Measurements from ENCODE around the gene TRPM4.

Gene TRPM4

GRCh38 chr19:49188626-49189200 lies 31.1 kb downstream of the TRPM4 start:
- H3K9me3 ChIP-seq (ENCODE audit: severe bottlenecking) = peaks cover 3% of the 10 kb centered on the region
- H3K4me3 ChIP-seq (ENCODE audit: low read depth, low read length) = no peak overlapping the region
- DNase-seq = no peak
- H3K27me3 ChIP-seq (ENCODE audit: insufficient read depth, low read depth, severe bottlenecking) = no peaks in the 10 kb centered on the region
- TF ChIP-seq, protein P1, sequence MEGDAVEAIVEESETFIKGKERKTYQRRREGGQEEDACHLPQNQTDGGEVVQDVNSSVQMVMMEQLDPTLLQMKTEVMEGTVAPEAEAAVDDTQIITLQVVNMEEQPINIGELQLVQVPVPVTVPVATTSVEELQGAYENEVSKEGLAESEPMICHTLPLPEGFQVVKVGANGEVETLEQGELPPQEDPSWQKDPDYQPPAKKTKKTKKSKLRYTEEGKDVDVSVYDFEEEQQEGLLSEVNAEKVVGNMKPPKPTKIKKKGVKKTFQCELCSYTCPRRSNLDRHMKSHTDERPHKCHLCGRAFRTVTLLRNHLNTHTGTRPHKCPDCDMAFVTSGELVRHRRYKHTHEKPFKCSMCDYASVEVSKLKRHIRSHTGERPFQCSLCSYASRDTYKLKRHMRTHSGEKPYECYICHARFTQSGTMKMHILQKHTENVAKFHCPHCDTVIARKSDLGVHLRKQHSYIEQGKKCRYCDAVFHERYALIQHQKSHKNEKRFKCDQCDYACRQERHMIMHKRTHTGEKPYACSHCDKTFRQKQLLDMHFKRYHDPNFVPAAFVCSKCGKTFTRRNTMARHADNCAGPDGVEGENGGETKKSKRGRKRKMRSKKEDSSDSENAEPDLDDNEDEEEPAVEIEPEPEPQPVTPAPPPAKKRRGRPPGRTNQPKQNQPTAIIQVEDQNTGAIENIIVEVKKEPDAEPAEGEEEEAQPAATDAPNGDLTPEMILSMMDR (IDR thresholded peaks at IDR 0.05; ENCODE audit: low read depth, low read length) = no peak
- H3K27ac ChIP-seq = no peak overlapping the region
- peaks cover 21% of the 10 kb centered on the region for H3K36me3 ChIP-seq

DNA sequence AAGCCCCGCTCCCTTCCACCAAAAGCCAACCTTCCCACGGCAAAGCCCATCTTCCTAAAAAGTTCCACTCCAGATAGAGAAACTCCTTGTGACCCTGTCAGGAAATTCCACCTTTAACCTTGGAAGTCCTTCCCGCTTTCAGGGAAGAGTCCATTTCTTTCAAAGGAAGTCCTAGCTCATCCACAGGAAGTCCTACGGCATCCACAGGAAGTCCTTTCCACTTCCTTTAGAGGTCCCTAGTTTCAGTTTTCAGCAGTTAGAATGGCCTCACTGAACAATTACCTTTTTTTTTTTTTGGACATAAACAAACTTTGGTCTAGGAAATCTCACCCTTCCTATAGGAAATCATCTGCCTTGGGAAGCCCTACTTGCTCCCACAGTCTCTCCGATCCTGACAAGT lies 31.7 kb downstream of the TRPM4 start:
- DNase-seq = no peak
- Histone ChIP-seq H3K27ac (no peak overlapping the region), H3K4me3 (ENCODE audit: low read depth, low read length) (no peak overlapping the region), H3K9me3 (ENCODE audit: severe bottlenecking) (peaks cover 3% of the 10 kb centered on the region), H3K27me3 (ENCODE audit: insufficient read depth, low read depth, severe bottlenecking) (no peaks in the 10 kb centered on the region), H3K36me3 (peaks cover 21% of the 10 kb centered on the region)
- TF ChIP-seq, protein P1 (IDR thresholded peaks at IDR 0.05; ENCODE audit: low read depth, low read length) = no peak

DNA sequence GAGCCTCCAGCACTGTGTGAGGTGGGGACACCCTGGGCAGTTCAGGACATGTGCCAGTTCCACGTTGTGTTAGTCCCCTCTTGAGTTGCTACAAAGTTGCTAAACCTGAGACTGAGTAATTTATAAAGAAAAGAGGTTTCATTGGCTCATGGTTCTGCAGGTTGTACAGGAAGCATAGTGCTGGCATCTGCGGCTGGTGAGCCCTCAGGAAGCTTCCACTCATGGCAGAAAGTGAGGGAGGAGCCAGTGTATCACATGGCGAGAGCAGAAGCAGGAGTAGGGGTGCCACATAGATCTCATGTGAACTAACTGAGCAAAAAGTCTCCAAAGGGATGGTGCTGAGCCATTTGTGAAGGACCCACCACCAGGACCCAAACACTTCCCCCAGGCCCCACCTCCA lies 33.2 kb downstream of the TRPM4 start:
- Histone ChIP-seq H3K9me3 (ENCODE audit: severe bottlenecking) (peaks cover 3% of the 10 kb centered on the region), H3K36me3 (peaks cover 16% of the 10 kb centered on the region), H3K27me3 (ENCODE audit: insufficient read depth, low read depth, severe bottlenecking) (no peaks in the 10 kb centered on the region), H3K4me3 (ENCODE audit: low read depth, low read length) (no peak overlapping the region), H3K27ac (no peak overlapping the region)
- TF ChIP-seq, protein P1 (IDR thresholded peaks at IDR 0.05; ENCODE audit: low read depth, low read length) = no peak
- no peak for DNase-seq

DNA sequence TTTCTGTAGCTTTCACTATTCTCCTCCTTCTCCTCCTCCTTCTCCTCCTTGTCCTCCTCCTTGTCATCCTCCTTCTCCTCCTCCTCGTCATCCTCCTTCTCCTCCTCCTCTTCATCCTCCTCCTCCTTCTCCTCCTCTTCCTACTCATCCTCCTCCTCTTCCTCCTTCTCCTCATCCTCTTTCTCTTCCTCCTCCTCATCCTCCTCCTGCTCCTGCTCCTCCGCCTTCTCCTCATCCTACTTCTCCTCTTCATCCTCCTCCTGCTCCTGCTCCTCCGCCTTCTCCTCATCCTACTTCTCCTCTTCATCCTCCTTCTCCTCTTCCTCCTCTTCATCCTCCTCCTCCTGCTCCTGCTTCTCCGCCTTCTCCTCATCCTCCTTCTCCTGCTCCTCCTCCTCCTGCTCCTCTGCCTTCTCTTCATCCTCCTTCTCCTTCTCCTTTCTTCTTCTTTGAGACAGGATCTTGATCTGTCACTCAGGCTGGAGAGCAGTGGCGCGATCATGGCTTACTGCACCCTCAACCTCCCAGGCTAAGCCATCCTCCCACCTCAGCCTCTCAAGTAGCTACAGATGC lies 36.3 kb downstream of the TRPM4 start:
- Histone ChIP-seq H3K4me3 (ENCODE audit: low read depth, low read length) (no peak overlapping the region), H3K9me3 (ENCODE audit: severe bottlenecking) (peaks cover 3% of the 10 kb centered on the region), H3K36me3 (peaks cover 14% of the 10 kb centered on the region), H3K27me3 (ENCODE audit: insufficient read depth, low read depth, severe bottlenecking) (no peaks in the 10 kb centered on the region), H3K27ac (no peak overlapping the region)
- DNase-seq = no peak
- TF ChIP-seq, protein P1 (IDR thresholded peaks at IDR 0.05; ENCODE audit: low read depth, low read length) = no peak

GRCh38 chr19:49194408-49194807 lies 36.8 kb downstream of the TRPM4 start:
- no peak for DNase-seq
- H3K36me3 ChIP-seq = peaks cover 9% of the 10 kb centered on the region
- H3K4me3 ChIP-seq (ENCODE audit: low read depth, low read length) = no peak overlapping the region
- H3K9me3 ChIP-seq (ENCODE audit: severe bottlenecking) = peaks cover 3% of the 10 kb centered on the region
- no peak overlapping the region for H3K27ac ChIP-seq
- H3K27me3 ChIP-seq (ENCODE audit: insufficient read depth, low read depth, severe bottlenecking) = no peaks in the 10 kb centered on the region
- TF ChIP-seq, protein P1 (IDR thresholded peaks at IDR 0.05; ENCODE audit: low read depth, low read length) = no peak
